ENCODE data around the gene PLA2G2F. TPM values are rescaled to one million over a fixed set of nuclear protein-coding genes. Genes with fewer than 3 reads are reported as not detected.

The PLA2G2F gene
- total RNA-seq, 5 donors from 2014 or later (not counting 1 experiment from before 2014, with no cell fraction given): not detected

DNA sequence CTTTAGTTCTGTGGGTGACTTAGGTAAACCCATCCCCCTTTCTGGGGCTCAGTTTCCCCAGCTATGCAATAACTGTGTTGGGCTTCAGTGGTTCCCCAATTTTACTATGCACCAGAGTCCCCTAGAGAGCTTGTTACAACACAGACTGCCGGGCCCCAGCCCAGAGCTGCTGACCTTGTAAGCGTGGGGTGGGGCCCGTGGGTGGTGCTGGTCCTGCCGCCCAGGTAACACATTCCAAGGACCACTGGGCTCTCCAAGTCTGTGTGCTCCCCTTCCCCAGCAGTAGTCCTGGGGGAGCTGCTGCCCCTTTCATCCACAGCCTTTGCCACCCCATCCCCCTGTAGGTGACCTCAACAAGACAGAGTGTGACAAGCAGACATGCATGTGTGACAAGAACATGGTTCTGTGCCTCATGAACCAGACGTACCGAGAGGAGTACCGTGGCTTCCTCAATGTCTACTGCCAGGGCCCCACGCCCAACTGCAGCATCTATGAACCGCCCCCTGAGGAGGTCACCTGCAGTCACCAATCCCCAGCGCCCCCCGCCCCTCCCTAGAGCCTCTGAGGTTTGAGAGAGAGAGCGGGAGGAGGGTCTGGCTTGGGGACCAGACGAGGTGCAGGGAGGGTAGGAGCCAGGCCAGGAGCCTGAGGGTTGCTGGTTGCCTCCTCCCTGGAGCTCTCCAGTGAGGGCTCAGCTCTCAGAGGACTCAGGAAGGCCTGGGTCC lies 8.9 kb downstream of the PLA2G2F start:
- no peak for ATAC-seq (replicated peaks in 1 of 4)
- no peaks in the 10 kb centered on the region for H3K9me3 ChIP-seq
- Mint-ChIP-seq H3K4me1 (peaks cover 5 to 11% (median 5%) of the 10 kb centered on the region in 3 donors), H3K9me3 (no peaks in the 10 kb centered on the region), H3K4me3 (no peak overlapping the region), H3K27me3 (no peaks in the 10 kb centered on the region), H3K36me3 (no peaks in the 10 kb centered on the region), H3K27ac (no peak overlapping the region)
- H3K27me3 ChIP-seq (replicated peaks in 1 of 2; ENCODE audit: control insufficient read depth in 2 of 2, extremely low read depth in 1 of 2, insufficient read depth in 2 of 2, low read length in 1 of 2): peaks cover 0 to 39% of the 10 kb centered on the region in 2 experiments
- WGBS (ENCODE audit: insufficient coverage): 76% methylated on average over 10 of the region's 13 CpGs
- DNase-seq: no peak
- no peaks in the 10 kb centered on the region for H3K36me3 ChIP-seq (ENCODE audit: control insufficient read depth in 2 of 2, extremely low read depth in 1 of 2, insufficient read depth in 1 of 2, low read length in 1 of 2)
- CTCF ChIA-PET: no interaction called here
- H3K4me3 ChIP-seq (ENCODE audit: control insufficient read depth in 1 of 2, extremely low read depth in 1 of 2, low read length in 1 of 2): no peak overlapping the region
- no peak overlapping the region for H3K27ac ChIP-seq (ENCODE audit: low read length)
- POLR2A ChIA-PET: no interaction called here
- peaks cover 0 to 10% of the 10 kb centered on the region in 2 experiments for H3K4me1 ChIP-seq (ENCODE audit: control insufficient read depth in 1 of 2, extremely low read depth in 1 of 2, insufficient read depth in 2 of 2, low read length in 2 of 2)

DNA sequence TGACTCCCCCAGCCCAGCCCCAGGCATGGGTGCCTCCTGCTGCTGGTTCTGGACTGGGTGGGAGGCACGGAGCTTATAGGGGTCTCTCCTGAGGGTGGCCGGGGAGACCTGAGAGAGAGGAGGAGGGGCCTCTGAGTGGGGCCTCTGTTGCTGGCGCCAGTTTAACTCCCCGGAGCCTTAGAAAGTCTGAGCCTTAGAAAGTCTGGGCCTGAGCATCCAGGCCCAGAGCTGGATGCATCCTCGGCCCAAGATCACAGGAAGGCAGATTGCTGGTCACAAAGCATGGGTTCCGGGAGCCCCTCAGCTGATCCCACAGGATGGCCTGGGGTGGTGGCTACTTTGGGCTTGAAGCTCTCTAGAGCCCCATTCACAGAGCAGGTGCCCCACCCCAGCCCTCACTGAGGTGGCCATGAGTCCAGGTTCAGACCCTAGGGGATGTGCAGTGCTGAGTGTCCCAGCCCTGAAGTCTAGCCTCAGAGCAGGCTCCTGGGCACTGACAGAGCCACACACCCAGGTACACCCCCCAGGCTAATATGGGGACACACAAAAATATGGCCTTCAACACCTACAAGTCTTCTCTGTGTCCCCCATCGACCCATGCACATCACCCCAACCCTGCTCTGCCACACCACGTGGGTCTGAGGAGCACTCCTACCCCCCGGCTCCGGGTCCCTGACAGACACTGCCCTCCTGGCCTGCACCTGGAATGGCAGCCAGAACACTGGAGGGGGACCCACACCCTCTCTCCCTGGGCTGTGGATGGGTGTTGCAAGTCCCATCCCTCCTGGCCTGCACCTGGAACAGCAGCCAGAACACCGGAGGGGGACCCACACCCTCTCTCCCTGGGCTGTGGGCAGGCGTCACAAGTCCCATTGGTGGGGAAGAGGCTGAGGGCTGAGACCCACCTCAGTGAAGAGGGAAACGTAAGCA lies 9.7 kb downstream of the PLA2G2F start:
- no peak overlapping the region for H3K4me3 ChIP-seq (ENCODE audit: control insufficient read depth in 1 of 2, extremely low read depth in 1 of 2, low read length in 1 of 2)
- H3K4me1 Mint-ChIP-seq: peaks cover 5 to 11% (median 7%) of the 10 kb centered on the region in 3 donors
- H3K9me3 Mint-ChIP-seq: no peaks in the 10 kb centered on the region
- WGBS (ENCODE audit: insufficient coverage): 93% methylated on average over 8 of the region's 13 CpGs
- H3K36me3 Mint-ChIP-seq: no peaks in the 10 kb centered on the region
- H3K27me3 Mint-ChIP-seq: no peaks in the 10 kb centered on the region
- H3K27ac Mint-ChIP-seq: no peak overlapping the region
- no peaks in the 10 kb centered on the region for H3K9me3 ChIP-seq
- DNase-seq (no peak), ATAC-seq (replicated peaks in 1 of 4) (no peak)
- peaks cover 0 to 37% of the 10 kb centered on the region in 2 experiments for H3K27me3 ChIP-seq (replicated peaks in 1 of 2; ENCODE audit: control insufficient read depth in 2 of 2, extremely low read depth in 1 of 2, insufficient read depth in 2 of 2, low read length in 1 of 2)
- no peak overlapping the region for H3K27ac ChIP-seq (ENCODE audit: low read length)
- H3K4me1 ChIP-seq (ENCODE audit: control insufficient read depth in 1 of 2, extremely low read depth in 1 of 2, insufficient read depth in 2 of 2, low read length in 2 of 2): peaks cover 0 to 10% of the 10 kb centered on the region in 2 experiments
- no peaks in the 10 kb centered on the region for H3K36me3 ChIP-seq (ENCODE audit: control insufficient read depth in 2 of 2, extremely low read depth in 1 of 2, insufficient read depth in 1 of 2, low read length in 1 of 2)
- CTCF ChIA-PET: no interaction called here
- POLR2A ChIA-PET: no interaction called here
- no peak overlapping the region for H3K4me3 Mint-ChIP-seq

DNA sequence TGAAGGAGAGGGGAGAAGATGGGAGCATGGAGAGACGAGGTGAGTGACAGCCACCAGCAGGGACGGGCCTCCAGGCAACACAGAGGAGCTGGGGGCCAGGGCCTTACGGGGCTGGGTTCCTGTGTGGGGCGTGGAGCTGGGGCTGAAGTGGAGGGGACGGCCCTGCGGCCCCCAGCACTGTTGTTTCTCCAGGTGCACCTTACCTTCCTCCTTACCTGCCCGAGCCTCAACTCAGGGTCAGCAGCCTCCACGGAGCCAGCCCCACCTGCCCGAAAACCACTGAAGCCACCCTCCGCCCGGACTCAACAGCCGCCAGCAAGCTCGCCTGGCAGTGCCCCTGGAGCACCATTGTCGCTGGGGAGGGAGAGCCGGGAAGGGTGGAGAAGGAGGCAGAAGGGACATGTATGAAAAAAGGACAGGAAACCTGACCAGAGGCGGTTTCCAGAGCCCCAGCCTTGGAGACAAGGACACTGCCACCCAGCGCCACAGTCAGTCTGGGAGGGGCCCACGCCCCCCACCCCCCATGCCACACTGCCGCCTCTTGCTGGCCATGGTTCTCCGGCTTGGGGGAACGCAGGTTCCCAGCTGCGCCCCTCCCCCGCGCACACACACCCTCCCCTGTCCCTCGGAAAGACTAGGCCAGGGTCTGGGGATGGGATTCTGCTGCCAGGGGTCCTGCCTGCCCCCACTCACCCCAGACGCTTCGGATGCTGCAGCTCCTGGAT lies 10.6 kb downstream of the PLA2G2F start:
- Histone ChIP-seq H3K27ac (ENCODE audit: low read length) (no peak overlapping the region), H3K27me3 (replicated peaks in 1 of 2; ENCODE audit: control insufficient read depth in 2 of 2, extremely low read depth in 1 of 2, insufficient read depth in 2 of 2, low read length in 1 of 2) (peaks cover 0 to 33% of the 10 kb centered on the region in 2 experiments), H3K9me3 (no peaks in the 10 kb centered on the region), H3K4me1 (ENCODE audit: control insufficient read depth in 1 of 2, extremely low read depth in 1 of 2, insufficient read depth in 2 of 2, low read length in 2 of 2) (peaks cover 0 to 17% of the 10 kb centered on the region in 2 experiments), H3K36me3 (ENCODE audit: control insufficient read depth in 2 of 2, extremely low read depth in 1 of 2, insufficient read depth in 1 of 2, low read length in 1 of 2) (no peaks in the 10 kb centered on the region), H3K4me3 (ENCODE audit: control insufficient read depth in 1 of 2, extremely low read depth in 1 of 2, low read length in 1 of 2) (no peak overlapping the region)
- 87% methylated on average over 21 of the region's 27 CpGs for WGBS (ENCODE audit: insufficient coverage)
- CTCF ChIA-PET: no interaction called here
- no peak for DNase-seq
- POLR2A ChIA-PET: interaction anchor here in 1 of 2 donors (0.5 kb wide), 1 partner anchor 230 kb away, joined by 6 read pairs; no protein-coding TSS in a partner anchor
- Mint-ChIP-seq H3K27me3 (no peaks in the 10 kb centered on the region), H3K4me3 (no peak overlapping the region), H3K27ac (no peak overlapping the region), H3K9me3 (no peaks in the 10 kb centered on the region), H3K36me3 (no peaks in the 10 kb centered on the region), H3K4me1 (peaks cover 11 to 18% (median 15%) of the 10 kb centered on the region in 3 donors)
- ATAC-seq (replicated peaks in 1 of 4): no peak

DNA sequence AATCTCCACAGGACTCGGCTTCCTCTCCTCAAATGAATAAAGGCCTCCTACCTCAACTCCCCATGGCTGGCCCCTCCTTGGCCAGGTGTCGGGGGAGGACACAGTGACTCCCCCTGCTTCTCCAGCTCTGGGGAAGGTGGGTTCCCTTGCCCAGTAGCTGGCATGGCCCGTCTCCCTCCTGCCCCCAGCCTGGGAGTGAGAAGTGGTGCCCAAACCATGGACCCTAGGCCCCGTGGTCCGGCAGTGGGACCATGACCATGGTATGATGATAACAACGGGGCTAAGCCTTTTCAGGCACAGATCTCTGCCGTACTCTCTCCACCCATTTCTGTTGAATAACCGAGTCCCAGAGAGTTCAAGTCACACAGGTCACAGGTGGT lies 11.2 kb downstream of the PLA2G2F start:
- Mint-ChIP-seq H3K4me3 (no peak overlapping the region), H3K36me3 (no peaks in the 10 kb centered on the region), H3K4me1 (peaks cover 14 to 21% (median 17%) of the 10 kb centered on the region in 3 donors), H3K27ac (no peak overlapping the region), H3K9me3 (no peaks in the 10 kb centered on the region), H3K27me3 (no peaks in the 10 kb centered on the region)
- no peaks in the 10 kb centered on the region for H3K9me3 ChIP-seq
- no peak for ATAC-seq (replicated peaks in 1 of 4)
- H3K27ac ChIP-seq (ENCODE audit: low read length): no peak overlapping the region
- peaks cover 0 to 17% of the 10 kb centered on the region in 2 experiments for H3K4me1 ChIP-seq (ENCODE audit: control insufficient read depth in 1 of 2, extremely low read depth in 1 of 2, insufficient read depth in 2 of 2, low read length in 2 of 2)
- WGBS (ENCODE audit: insufficient coverage): 78% methylated on average over 6 of the region's 8 CpGs
- POLR2A ChIA-PET: no interaction called here
- no peaks in the 10 kb centered on the region for H3K36me3 ChIP-seq (ENCODE audit: control insufficient read depth in 2 of 2, extremely low read depth in 1 of 2, insufficient read depth in 1 of 2, low read length in 1 of 2)
- CTCF ChIA-PET: no interaction called here
- no peak overlapping the region for H3K4me3 ChIP-seq (ENCODE audit: control insufficient read depth in 1 of 2, extremely low read depth in 1 of 2, low read length in 1 of 2)
- no peak for DNase-seq
- H3K27me3 ChIP-seq (replicated peaks in 1 of 2; ENCODE audit: control insufficient read depth in 2 of 2, extremely low read depth in 1 of 2, insufficient read depth in 2 of 2, low read length in 1 of 2): peaks cover 0 to 33% of the 10 kb centered on the region in 2 experiments

DNA sequence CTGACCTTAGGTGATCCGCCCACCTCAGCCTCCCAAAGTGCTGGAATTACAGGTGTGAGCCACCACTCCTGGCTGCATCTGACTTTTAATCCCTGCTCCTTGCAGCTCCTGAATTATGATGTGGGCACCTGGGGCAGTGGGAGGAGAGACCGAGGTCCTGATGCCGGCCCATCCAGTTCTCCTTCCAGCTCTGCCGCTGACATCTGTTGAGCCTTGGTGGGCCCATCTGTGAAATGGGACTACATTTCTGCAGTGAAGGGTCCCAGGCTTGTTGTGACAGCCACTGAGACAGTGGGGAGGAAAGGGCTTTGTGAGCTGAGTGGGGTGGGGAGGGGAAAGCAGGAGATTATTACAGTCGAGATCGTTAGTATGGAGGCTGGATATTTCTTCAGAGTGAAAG lies 11.8 kb downstream of the PLA2G2F start:
- H3K4me1 ChIP-seq (ENCODE audit: control insufficient read depth in 1 of 2, extremely low read depth in 1 of 2, insufficient read depth in 2 of 2, low read length in 2 of 2): peaks cover 0 to 17% of the 10 kb centered on the region in 2 experiments
- no peak overlapping the region for H3K27ac ChIP-seq (ENCODE audit: low read length)
- no peaks in the 10 kb centered on the region for H3K9me3 ChIP-seq
- no peaks in the 10 kb centered on the region for H3K36me3 ChIP-seq (ENCODE audit: control insufficient read depth in 2 of 2, extremely low read depth in 1 of 2, insufficient read depth in 1 of 2, low read length in 1 of 2)
- DNase-seq: no peak
- H3K27ac Mint-ChIP-seq: no peak overlapping the region
- peaks cover 14 to 21% (median 17%) of the 10 kb centered on the region in 3 donors for H3K4me1 Mint-ChIP-seq
- CTCF ChIA-PET: interaction anchor here in 1 of 2 donors (1.2 kb wide), 1 partner anchor 57 kb away, joined by 3 read pairs; no protein-coding TSS in a partner anchor
- H3K36me3 Mint-ChIP-seq: no peaks in the 10 kb centered on the region
- H3K27me3 Mint-ChIP-seq: no peaks in the 10 kb centered on the region
- ATAC-seq (replicated peaks in 1 of 4): no peak
- H3K27me3 ChIP-seq (replicated peaks in 1 of 2; ENCODE audit: control insufficient read depth in 2 of 2, extremely low read depth in 1 of 2, insufficient read depth in 2 of 2, low read length in 1 of 2): peaks cover 0 to 33% of the 10 kb centered on the region in 2 experiments
- POLR2A ChIA-PET: no interaction called here
- peak overlapping the region in 1 of 3 donors; percentile 82 for H3K4me3 Mint-ChIP-seq
- H3K9me3 Mint-ChIP-seq: no peaks in the 10 kb centered on the region
- no peak overlapping the region for H3K4me3 ChIP-seq (ENCODE audit: control insufficient read depth in 1 of 2, extremely low read depth in 1 of 2, low read length in 1 of 2)
- whole genome bisulfite sequencing (ENCODE audit: insufficient coverage): 83% methylated on average over 3 of the region's 6 CpGs

All from T-cell (primary cell).